HG03039 (cell line): ENCODE measurements around the gene MAST2.
"Not testable (repeated sequence)": the region's sequence is repeated elsewhere in the genome, so short reads cannot be mapped to it uniquely, and the experiment has no call there.

Source experiments
- ATAC-seq: cut with Tn5 transposase; IDR thresholded peaks from one replicate; pipeline ENCODE4 v1.9.1; 2021; ENCODE audit warnings: mild to moderate bottlenecking, moderate library complexity; ENCODE audit not compliant: unreplicated experiment

Gene MAST2

DNA sequence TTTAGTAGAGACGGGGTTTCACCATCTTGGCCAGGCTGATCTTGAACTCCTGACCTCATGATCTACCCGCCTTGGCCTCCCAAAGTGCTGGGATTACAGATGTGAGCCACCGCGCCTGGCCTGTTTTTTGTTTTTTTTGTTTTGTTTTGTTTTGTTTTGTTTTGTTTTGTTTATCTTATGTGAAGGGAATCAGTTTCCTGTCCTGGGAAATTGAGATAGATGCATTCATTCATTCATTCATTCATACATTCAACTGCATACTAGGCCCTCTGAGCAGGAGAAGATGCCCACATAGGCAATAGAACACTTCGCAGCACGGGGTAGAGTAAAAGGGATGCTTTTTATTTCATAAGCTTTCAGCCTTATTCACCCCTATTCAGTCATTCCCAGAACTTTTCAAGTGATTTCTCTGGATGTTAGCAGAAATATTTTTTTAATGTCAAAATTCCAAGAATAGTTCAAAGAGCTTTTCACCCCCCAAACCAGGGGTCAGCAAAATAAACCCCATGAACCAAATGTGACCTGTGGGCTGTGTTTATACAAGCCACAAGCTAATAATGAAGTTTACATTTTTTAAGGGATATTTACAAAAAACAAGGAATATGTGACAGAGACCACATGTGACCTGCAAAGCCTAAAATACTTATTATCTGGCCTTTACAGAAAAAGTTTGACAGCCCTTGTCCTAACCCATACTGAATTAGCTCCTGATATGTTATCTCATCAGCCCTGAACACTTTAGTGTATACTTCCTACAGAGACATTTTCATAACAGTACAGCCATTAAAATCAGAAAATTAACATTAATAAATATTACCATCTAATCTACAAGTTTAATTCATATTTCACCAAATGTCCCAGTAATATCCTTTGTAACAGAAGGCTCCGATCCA is 127.1 kb downstream of the MAST2 start:
- ATAC-seq: no peak

DNA sequence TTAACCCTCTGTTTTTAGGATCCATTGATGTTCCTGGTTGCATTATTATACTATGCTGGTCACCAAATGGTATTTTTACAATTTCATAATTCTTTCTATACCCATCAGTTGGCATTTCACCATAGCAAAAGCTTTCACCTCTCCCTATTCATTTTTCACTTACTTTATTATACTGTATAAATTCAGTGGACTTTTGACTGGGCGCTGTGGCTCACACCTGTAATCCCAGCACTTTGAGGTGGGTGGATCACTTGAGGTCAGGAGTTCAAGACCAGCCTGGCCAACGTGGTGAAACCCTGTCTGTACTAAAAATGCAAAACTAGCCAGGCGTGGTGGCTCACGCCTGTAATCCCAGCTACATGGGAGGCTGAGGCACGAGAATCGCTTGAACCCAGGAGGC is 128.8 kb downstream of the MAST2 start:
- not testable (repeated sequence) for ATAC-seq

DNA sequence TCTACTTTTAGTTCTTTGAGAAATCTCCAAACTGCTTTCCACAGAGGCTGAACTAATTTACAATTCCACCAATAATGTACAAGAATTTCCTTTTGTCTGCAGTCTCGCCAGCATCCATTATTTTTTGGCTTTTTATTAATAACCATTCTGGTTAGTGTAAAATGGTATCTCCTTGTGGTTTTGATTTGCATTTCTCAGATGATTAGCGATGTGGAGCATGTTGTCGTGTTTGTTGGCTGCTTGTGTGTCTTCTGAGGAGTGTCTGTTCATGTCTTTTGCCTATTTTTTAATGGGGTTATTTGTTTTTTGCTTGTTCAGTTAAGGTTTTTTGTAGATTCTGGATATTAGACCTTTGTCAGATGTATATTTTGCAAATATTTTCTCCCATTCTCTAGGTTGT is 131.5 kb downstream of the MAST2 start:
- no peak for ATAC-seq

DNA sequence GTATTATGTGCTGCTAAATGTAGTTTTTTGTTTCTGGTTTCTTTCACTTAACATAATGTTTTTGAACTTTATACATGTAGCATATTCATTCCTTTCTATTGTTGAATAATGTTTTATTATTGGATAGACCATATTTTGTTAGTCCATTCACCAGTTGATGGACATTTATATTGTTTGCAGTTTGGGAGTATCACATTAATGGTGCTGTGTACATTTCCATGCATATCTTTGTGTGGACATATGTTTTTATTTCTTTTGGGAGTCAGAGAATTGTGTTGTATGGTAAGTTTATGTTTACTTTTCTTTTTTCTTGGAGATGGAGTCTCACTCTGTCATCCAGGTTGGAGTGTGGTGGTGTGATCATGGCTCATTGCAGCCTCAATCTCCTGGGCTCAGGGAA is 134.6 kb downstream of the MAST2 start:
- no peak for ATAC-seq

DNA sequence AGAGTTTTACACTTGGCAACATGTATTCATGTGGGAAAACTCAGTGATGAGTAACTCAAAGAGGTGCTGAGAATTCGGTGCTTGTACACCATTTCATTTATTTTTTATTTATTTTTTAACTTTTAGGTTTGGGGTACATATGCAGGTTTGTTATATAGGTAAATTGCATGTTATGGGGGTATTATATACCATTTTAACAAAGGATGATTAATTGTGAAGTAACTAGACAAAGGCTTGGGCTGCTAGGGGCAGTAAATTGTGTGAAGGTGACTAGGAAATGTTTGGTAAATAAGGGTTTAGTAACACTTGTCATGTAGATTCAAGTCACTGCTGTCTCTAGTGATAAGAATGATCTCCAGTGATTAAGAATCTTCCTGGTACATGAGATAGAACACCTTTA is 139.0 kb downstream of the MAST2 start:
- no peak for ATAC-seq

DNA sequence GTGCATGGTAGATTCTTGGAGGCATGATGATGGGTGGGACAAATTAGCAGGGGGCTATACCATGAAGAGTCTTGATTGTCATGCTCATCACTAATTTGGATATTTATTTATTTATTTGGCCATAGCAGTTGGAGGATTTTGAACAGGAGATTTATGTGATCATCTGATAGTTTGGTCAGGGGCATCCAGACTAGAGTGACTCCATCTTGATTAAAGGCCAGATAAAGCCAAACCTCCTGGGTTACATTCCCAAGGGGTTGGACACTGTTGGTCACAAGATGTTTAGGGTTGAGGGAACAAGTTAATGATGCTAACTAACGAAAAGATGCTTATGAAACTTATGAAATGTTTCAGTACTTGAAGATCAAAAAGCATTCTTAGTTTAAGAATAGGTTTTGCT is 139.8 kb downstream of the MAST2 start:
- ATAC-seq: no peak

DNA sequence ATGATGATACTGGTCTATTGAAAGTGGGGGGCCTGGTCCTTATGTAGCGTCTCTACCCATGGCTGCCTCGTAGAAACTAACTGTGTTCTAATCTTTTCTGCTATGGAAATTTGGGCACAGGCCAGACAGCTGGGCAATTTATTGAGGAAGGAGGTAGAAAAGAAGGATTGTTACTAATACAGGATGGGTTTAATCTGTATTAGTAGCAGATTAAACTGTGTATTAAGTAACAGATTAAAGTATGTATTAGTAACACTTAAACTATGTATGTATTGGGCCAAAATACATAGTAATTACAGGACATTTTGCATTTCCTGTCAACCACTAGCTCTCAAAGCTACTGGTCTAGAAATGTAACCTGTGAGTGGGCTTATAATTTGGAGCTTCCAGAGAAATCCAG is 142.0 kb downstream of the MAST2 start:
- no peak for ATAC-seq

DNA sequence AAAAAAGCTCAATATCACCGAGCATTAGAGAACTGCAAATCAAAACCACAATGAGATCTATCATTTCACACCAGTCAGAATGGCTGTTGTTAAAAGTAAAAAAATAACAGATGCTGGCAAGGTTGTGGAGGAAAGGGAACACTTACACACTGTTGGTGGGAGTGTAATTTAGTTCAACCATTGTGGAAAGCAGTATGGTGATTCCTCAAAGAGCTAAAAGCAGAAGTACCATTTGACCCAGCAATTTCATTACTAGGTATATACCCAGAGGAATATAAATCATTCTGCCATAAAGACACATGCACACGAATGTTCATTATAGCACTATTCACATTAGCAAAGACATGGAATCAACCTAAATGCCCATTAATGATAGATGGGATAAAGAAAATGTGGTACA is 146.1 kb downstream of the MAST2 start:
- ATAC-seq: not testable (repeated sequence)

DNA sequence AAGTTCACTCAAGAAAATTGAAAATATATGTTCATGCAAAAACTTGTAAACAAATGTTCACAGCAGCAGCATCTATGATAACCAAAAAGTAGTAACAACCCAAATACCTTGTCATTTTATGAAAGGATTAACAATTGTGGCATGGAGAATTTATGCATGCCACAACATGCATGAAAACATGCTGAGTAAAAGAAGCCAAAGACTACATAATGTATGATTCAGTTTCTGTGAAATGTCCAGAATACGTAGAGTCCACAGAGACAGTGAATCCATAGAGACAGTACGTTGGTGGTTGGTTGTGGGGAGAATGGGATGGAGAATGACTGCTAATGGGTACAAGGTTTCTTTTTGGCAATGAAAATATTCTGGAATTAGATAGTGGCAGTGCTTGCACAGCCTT is 148.7 kb downstream of the MAST2 start:
- ATAC-seq: no peak

DNA sequence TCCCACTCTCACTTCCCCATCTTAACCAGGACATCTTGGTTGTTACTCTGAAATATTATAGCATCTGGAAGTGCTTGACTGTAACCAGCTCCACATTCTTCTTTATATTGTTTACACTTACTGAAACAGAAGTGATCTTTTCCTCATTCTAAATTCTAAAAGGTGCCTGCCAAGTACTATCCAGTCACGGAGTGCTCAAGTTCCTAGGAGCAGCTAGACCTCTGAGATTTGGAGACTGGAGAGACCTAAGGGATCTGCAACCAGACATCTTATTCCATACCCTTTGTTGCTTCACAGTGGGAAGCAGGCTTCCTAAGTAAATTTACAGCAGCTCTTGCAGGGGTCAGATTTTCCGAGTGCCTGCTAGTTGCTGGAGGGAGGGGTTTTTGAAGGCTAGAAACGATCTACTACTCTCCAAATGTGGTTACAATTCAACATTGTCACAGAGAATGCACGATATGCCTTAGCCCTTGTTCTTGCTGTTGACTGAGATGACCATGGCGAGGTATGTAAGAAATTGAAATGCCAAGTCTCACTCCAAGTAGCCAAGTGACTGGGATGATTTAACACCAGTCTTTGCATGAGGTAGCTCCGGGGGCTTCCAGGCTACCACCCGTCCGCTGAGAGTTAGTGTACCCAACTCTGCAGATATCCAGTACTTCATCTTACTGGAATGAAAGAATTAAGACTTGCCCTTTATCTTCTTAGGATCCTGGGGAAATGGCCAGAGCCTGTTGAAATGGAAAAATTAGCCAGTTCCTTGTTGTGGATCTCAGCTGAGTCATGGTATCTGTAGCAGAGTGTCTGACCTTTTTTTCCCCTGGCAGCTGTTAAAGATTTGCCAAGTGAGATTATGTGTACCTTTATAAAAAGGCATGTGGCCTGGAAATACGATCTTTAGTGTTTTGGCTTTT is 150.8 kb downstream of the MAST2 start:
- no peak for ATAC-seq

DNA sequence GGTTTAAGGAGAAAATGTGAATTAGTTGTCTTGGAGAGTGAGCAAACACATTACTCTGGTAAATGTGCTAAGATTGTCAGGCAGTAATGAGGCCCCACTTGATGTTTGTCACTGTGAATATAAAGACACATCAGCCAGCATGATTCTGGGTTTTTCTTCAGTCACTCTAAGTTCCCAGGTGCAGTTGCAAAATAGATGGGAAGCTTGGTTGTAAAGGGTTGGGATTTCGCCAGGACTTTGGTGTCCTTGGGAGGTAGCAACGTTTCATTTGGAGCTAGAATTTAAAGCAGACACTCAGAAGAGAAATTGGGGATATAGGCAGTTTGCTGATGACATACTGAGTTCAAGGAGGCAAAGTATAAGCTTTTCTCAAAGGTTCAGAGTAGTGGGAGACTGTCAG is 154.3 kb downstream of the MAST2 start:
- no peak for ATAC-seq

DNA sequence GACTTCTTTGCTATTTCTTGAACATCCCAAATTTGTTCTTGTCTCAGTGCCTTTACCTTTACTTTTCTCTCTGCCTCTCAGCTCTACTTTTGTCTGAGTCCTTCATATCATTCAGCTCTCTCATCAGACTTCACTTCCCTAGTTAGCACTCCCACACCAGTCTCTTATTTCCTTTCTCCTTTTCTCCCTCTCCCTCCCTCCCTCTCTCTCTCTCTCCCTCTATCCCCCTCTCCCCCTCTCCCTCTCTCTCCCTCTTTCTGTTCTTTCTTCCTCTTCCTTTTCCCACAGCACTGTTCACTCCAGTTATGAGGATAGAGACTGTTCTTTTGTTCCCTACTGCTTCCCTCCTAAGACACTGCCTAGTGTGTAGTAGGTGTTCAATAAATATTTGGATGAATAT is 154.9 kb downstream of the MAST2 start:
- no peak for ATAC-seq

DNA sequence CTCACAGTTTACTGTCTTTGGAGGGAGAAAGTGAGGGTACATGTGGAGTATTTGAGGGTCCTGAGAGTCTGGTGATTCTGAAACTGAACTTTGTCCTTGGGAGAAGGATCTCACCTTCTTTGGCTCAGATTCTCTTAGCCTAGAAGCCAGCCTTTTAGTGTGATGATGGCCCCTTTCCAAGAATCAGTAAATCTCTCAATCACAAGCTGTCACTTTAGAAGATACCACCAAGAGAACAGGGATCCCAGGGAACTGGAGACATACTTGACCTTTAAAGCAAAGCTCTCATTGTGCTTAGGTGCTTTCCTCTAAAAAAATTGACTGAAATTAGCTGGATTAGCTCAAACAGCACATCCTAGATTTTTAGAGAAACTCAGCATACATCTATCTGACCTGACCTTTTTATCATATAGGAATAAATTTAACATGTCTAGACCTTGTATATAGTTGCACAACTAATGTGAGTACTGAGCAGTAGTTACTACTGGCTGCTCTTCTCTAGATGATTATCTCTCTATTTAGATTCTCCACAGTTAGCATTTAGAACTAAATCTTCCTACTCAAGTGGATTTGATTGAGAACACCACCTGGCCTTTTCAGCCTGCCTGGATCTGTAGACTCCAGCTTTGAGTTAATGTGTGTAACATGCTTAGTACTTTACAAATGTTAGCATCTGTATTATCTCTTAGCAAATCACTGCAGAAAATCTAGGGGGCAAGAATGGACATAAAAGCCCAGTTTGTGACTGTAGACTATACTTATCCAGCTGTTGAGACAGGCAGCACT is 157.7 kb downstream of the MAST2 start:
- no peak for ATAC-seq

DNA sequence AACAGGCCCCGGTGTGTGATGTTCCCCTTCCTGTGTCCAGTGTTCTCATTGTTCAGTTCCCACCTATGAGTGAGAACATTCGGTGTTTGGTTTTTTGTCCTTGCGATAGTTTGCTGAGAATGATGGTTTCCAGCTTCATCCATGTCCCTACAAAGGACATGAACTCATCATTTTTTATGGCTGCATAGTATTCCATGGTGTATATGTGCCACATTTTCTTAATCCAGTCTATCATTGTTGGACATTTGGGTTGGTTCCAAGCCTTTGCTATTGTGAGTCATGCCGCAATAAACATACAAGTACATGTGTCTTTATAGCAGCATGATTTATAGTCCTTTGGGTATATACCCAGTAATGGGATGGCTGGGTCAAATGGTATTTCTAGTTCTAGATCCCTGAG is 158.5 kb downstream of the MAST2 start:
- ATAC-seq: not testable (repeated sequence)

DNA sequence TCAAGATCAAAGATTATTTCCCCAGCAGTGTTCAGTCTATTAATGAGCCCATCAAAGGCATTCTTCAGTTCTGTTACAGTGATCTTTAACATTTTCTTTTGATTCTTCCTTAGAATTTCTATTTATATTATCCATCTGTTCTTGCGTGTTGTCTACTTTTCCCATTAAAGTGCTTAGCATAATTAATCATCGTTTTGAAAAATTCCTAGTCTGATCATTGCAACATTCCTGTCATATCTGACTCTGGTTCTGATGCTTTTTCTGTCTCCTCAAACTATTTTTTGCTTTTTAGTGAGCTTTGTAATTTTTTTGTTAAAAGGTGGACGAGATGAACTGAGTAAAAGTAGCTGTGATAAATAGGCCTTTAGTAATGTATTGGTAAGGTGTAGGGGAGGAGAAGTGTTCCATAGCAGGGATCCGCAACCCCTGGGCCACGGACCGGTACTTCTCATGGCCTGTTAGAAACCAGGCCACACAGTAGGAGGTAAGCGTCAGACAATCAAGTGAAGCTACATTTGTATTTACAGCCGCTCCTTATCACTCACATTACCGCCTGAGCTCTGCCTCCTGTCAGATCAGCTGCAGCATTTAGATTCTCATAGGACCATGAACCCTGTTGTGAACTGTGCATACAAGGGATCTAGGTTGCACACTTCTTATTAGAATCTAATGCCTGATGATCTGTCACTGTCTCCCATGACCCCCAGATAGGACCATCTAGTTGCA is 165.7 kb downstream of the MAST2 start:
- ATAC-seq: no peak

DNA sequence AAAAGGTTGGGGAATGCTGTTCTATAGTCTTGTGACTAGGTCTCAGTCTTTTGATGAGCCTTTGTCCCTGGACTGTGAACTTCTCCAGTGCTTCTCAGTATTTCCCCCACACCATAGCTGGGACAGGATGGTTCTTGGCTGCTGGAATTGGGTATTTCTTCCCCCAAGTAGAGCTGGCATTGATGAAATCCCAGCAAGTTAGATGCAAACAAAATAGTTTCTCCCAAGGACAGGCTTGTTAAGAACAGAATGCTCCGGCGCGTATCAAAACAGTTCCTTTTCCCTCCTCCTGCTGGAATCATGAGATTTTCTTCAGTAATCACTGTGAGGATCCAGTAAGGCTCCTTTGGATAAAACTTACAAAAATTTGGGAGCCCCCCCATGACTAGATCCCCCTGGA is 166.5 kb downstream of the MAST2 start:
- ATAC-seq: no peak

DNA sequence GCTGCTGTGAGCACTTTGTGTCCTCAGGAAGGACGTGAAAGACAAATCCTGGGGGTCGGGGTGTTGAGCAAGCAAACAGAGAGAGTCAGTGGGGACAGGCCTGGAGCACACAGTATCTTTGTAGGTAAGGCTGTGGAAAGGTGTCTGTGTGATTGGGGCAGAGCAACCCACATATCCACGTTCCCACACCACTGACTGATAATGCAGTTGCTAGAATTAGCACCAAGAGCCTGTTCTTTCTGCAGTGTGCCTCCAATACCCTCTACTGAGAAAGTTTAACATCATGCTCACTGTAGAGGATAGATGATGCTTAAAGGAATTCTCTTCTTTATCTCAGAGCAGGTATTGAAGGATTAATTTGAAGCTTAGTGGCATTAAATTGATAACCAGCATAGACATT is 167.9 kb downstream of the MAST2 start:
- no peak for ATAC-seq

DNA sequence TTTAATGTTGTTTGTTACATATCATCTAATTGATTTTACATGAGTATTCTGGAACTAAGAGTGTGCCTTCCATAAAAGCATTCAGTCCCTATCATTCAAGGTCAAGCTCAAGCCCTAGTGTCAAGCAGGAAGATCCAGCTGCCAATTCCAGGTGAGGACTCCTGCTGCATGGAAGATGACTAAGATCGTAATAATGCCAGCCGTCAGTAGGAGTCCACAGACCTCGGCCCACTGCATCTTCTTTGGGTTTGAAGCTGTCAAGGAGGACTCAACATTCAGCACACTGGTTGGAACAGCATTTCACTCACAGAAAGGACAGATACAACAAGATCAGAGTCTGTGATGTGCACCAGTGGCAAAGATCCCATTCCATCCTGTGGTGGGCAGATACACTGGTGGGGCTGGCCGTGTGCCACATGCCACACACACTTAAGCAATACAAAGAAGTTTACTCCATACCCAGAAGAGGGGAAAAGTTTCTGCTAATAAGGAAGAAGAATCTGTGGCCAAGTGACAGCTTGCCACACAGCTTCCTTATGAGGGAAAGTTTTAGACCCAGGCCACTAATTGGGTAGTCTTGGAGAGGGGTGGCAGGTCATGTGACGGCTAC is 168.6 kb downstream of the MAST2 start:
- ATAC-seq: no peak

DNA sequence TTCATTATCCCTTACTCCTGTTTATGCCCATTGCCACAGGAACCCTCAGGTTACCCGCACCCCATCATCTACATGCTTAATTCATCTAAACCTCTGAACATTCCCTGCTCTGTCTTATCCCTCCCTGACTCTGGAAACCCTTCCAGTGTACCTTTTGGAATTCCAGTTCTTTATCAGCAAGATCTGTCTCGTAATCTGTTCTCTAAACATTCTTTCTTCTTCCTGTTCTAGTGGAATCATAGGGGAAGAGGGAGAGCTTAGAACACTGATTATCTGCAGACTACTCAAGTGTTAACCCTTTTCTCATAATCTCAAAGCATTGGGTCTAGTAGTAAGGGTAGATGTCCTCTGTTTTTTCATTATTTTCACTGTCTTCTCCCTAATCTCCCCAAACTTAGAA is 169.2 kb downstream of the MAST2 start:
- no peak for ATAC-seq

DNA sequence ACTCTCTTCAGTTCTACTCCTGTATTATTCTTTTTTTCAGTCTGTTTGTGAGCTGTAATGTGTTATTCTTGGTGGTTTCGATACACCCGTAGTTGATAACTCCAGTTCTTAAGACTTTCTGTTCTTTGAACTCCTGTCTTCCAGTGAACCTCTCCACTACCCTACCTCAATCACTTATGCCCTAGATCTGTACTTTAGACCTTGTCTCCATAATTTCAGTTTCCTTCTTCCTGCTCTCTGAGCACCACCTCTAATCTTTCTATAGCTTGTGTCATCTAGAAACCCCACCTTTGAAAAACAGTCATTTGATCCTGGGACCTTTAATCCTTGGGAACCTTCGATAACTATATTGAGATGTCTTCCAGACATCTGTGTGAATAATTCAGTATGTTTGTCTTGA is 169.7 kb downstream of the MAST2 start:
- no peak for ATAC-seq
